Lower leg skin (tissue), 4 donors: ENCODE measurements around the gene NKX2-1. TPM values are rescaled to one million over a fixed set of nuclear protein-coding genes. Genes with fewer than 3 reads are reported as not detected.
"Not testable (repeated sequence)": the region's sequence is repeated elsewhere in the genome, so short reads cannot be mapped to it uniquely, and the experiment has no call there.

ENCODE experiments used
- DNase-seq, 2 donors: peaks; one replicate each; pipeline ENCODE4 v3.0.0-alpha.2; 2019; ENCODE audit warnings: low spot score in 2 of 2
- H3K4me3 ChIP-seq: fragments of 200-600 bp; sonication (generic); 2 replicates; pipeline ENCODE4 v1.5.1; 2017; ENCODE audit warnings: mild to moderate bottlenecking, low read depth; ENCODE audit not compliant: poor library complexity, severe bottlenecking
- CTCF ChIP-seq, 3 donors: fragments of 450-650 bp; IDR thresholded peaks; one replicate each; pipeline ENCODE4 v1.5.1; 2016; ENCODE audit warnings: antibody characterized with exemption in 3 of 3, mild to moderate bottlenecking in 3 of 3, moderate library complexity in 2 of 3
- POLR2A ChIP-seq, 2 donors: fragments of 450-650 bp; IDR thresholded peaks; one replicate each; pipeline ENCODE4 v1.6.1; 2016 to 2017; ENCODE audit warnings: antibody characterized with exemption in 2 of 2, mild to moderate bottlenecking in 1 of 2, moderate library complexity in 1 of 2
- WGBS, 2 donors: methylation state at CpG; one replicate each; pipeline ENCODE4 v1.1.5; 2018; 5-methylcytosine and 5-hydroxymethylcytosine counted together
- intact Hi-C: fragments of 100-400 bp; cut with DNase I; formaldehyde crosslinking; loops from one replicate; pipeline ENCODE4 v1.15.0; 2023; ENCODE audit warnings: low total_unique reads
- total RNA-seq, 4 donors: library from RNA; depleted of rRNA; stranded (reverse); fragments of >200 nt; gene quantifications; one replicate each; pipeline ENCODE4 v1.1.0, GENCODE V29; 2016

The NKX2-1 gene
- not detected for total RNA-seq

GRCh38 chr14:36519431-36520321 lies at the start of gene NKX2-1:
TSS of gene NKX2-1 (minus strand) at chr14:36520232. CDS start at chr14:36520129, 103 bp downstream.
- WGBS, 2 donors: 2% methylated on average over 39 to 47 of the region's 49 CpGs
- TF ChIP-seq POLR2A (IDR thresholded peaks at IDR 0.05): no peak
- no peak for TF ChIP-seq CTCF (IDR thresholded peaks at IDR 0.05)
- intact Hi-C loops: no loop called here
- no peak within 1 kb of the TSS for H3K4me3 ChIP-seq
- no peak for DNase-seq

GRCh38 chr14:36556811-36557433 lies 36.9 kb upstream of the NKX2-1 start:
- WGBS, 2 donors: 64 to 66% methylated on average over 9 of the region's 9 CpGs
- TF ChIP-seq POLR2A (IDR thresholded peaks at IDR 0.05) (no peak), CTCF (IDR thresholded peaks at IDR 0.05) (no peak)
- intact Hi-C loops: no loop called here
- no peak for DNase-seq
- no peak overlapping the region for H3K4me3 ChIP-seq

GRCh38 chr14:36555998-36556743 lies 36.1 kb upstream of the NKX2-1 start:
- TF ChIP-seq CTCF (IDR thresholded peaks at IDR 0.05) (no peak), POLR2A (IDR thresholded peaks at IDR 0.05) (no peak)
- intact Hi-C loops: no loop called here
- WGBS, 2 donors: 72 to 81% methylated on average over 6 of the region's 6 CpGs
- no peak for DNase-seq
- H3K4me3 ChIP-seq: no peak overlapping the region

GRCh38 chr14:36553656-36554260 lies 33.7 kb upstream of the NKX2-1 start:
- H3K4me3 ChIP-seq: no peak overlapping the region
- no peak for DNase-seq
- WGBS, 2 donors: 35 to 36% methylated on average over 4 of the region's 4 CpGs
- TF ChIP-seq CTCF (IDR thresholded peaks at IDR 0.05): no peak
- TF ChIP-seq POLR2A (IDR thresholded peaks at IDR 0.05): no peak
- intact Hi-C loops: no loop called here

- DNase-seq: no peak
- TF ChIP-seq POLR2A (IDR thresholded peaks at IDR 0.05): no peak
- no peak for TF ChIP-seq CTCF (IDR thresholded peaks at IDR 0.05)
- intact Hi-C loops: no loop called here
- WGBS, 2 donors: 46 to 50% methylated on average over 1 of the region's 1 CpG
- no peak overlapping the region for H3K4me3 ChIP-seq
Measured at GRCh38 chr14:36550899-36551298, 30.9 kb upstream of the NKX2-1 start.

GRCh38 chr14:36544280-36544679 lies 24.2 kb upstream of the NKX2-1 start:
- intact Hi-C loops, DNase-seq, H3K4me3 ChIP-seq: not testable (repeated sequence)
- 93 to 94% methylated on average over 16 of the region's 16 CpGs for WGBS, 2 donors
